Measurements from ENCODE around the gene RASA3. TPM values are rescaled to one million over a fixed set of nuclear protein-coding genes. Genes with fewer than 3 reads are reported as not detected.

RASA3 gene
- total and polyA plus RNA-seq, 2 of the 8 experiments (the other 6 are each of a cell fraction or from before 2014, with no cell fraction given), result 7.5 to 21.9 TPM

GRCh38 chr13:113936166-113936965 is 196.1 kb downstream of the RASA3 start:
- Histone ChIP-seq H4K8ac (ENCODE audit: extremely low read depth, insufficient read depth, low read length) (no peak overlapping the region), H3K27ac (ENCODE audit: low read depth, low read length) (no peak overlapping the region), H2BK120ac (replicated peaks; ENCODE audit: low read depth, low read length) (no peak overlapping the region), H2BK12ac (ENCODE audit: low read depth, low read length) (no peak overlapping the region), H3K79me1 (ENCODE audit: low read depth, low read length) (no peaks in the 10 kb centered on the region), H3K4me3 (ENCODE audit: extremely low read depth in 1 of 4, insufficient read depth in 2 of 4, low read depth in 3 of 4, low read length in 4 of 4) (no peak overlapping the region), H3K14ac (ENCODE audit: insufficient read length) (no peak overlapping the region), H3K23ac (ENCODE audit: insufficient read length) (no peak overlapping the region), H3K79me2 (ENCODE audit: control insufficient read depth in 1 of 2, insufficient read depth in 2 of 2, low read length in 2 of 2) (no peaks in the 10 kb centered on the region), H2AFZ (ENCODE audit: low read length) (no peak overlapping the region), H2BK15ac (ENCODE audit: low read length) (no peak overlapping the region), H3K27me3 (replicated peaks in 1 of 4; ENCODE audit: control insufficient read depth in 3 of 4, extremely low read depth in 1 of 4, insufficient read depth in 3 of 4, low read length in 3 of 4) (no peaks in the 10 kb centered on the region; a peak in 1 of 7 replicates), H3K9me3 (ENCODE audit: insufficient read depth in 2 of 2, low read depth in 1 of 2, low read length in 1 of 2) (no peaks in the 10 kb centered on the region), H3K9ac (replicated peaks in 1 of 4; ENCODE audit: extremely low read depth in 1 of 4, low read depth in 3 of 4, low read length in 3 of 4) (no peak overlapping the region), H4K5ac (ENCODE audit: insufficient read length, low read depth, low read length) (no peak overlapping the region), H4K91ac (replicated peaks; ENCODE audit: insufficient read length, low read length) (no peak overlapping the region), H3K4me1 (replicated peaks in 1 of 4; ENCODE audit: control insufficient read depth in 3 of 4, insufficient read depth in 4 of 4, low read length in 3 of 4) (peaks cover 0 to 2% (median 0%) of the 10 kb centered on the region in 4 experiments; a peak in 3 of 7 replicates), H3K18ac (ENCODE audit: extremely low read depth, low read length) (no peak overlapping the region), H3K56ac (replicated peaks; ENCODE audit: insufficient read length, low read depth, low read length) (no peak overlapping the region), H2BK20ac (ENCODE audit: low read length) (no peak overlapping the region), H2BK5ac (ENCODE audit: low read depth, low read length) (no peak overlapping the region), H3K4me2 (ENCODE audit: insufficient read depth in 1 of 2, low read depth in 2 of 2, low read length in 2 of 2) (no peak overlapping the region), H3K36me3 (ENCODE audit: control insufficient read depth in 2 of 4, insufficient read depth in 4 of 4, low read length in 3 of 4) (no peaks in the 10 kb centered on the region), H4K20me1 (replicated peaks in 1 of 2; ENCODE audit: control insufficient read depth in 1 of 2, insufficient read depth in 2 of 2, low read length in 2 of 2) (peaks cover 0 to 2% of the 10 kb centered on the region in 2 experiments), H2AK5ac (ENCODE audit: low read depth, low read length) (no peak overlapping the region), H3K23me2 (ENCODE audit: low read depth, low read length) (no peaks in the 10 kb centered on the region), H3K4ac (replicated peaks; ENCODE audit: insufficient read length, low read depth, low read length) (no peak overlapping the region)
- 88% methylated on average over 24 of the region's 25 CpGs; no CpG with 5 or more reads in 1 of the 2 experiments for WGBS, 2 experiments (ENCODE audit: extremely low coverage in 1 of 2, insufficient coverage in 1 of 2, insufficient read length in 1 of 2, insufficient replicate concordance in 2 of 2, low coverage in 1 of 2, low lambda C conversion rate in 2 of 2, missing lambda C conversion rate in 1 of 2)
- no peak for FAIRE-seq
- ChIA-PET POLR2A (ENCODE audit: partially characterized antibody) (no interaction called here), CTCF (ENCODE audit: partially characterized antibody) (interaction anchor here (0.6 to 3.3 kb wide), 5 partner anchors 11 to 290 kb away, joined by 3 to 13 read pairs (median 3); no protein-coding TSS in a partner anchor)
- DNase-seq (ENCODE audit: low read depth in 1 of 2, low spot score in 2 of 2), result no peak
- no peak for TF ChIP-seq POLR2AphosphoS5 (IDR thresholded peaks at IDR 0.05; ENCODE audit: low read depth, low read length)
- no peak for TF ChIP-seq CHD2 (IDR thresholded peaks at IDR 0.05; ENCODE audit: low read length)
